Activated naive CD8-positive, alpha-beta T cell treated with anti-CD3 and anti-CD28 coated beads, Interleukin-2, amount 10 ng/mL, durations not matched to agents 7 days and 5 days (primary cell): ENCODE measurements around the gene AFF3. TPM values are rescaled to one million over a fixed set of nuclear protein-coding genes. Genes with fewer than 3 reads are reported as not detected.

Source experiments
- ATAC-seq: fragments of 150-1000 bp; cut with Tn5 transposase; one replicate; pipeline ENCODE4 v1.10.0; 2021; ENCODE audit warnings: low read depth, moderate library complexity
- POLR2A ChIA-PET: fragments of 350-600 bp; sonication (Branson Sonifier 250); formaldehyde crosslinking; loops from one replicate; lab custom pipeline; 2021; ENCODE audit warnings: antibody characterized with exemption; lab: Charles Lee
- DNase-seq: peaks from one replicate; pipeline ENCODE4 v3.0.0; 2021
- H3K27ac Mint-ChIP-seq: one replicate; pipeline ENCODE4 v1.8.0; 2022; ENCODE audit warnings: mild to moderate bottlenecking, mixed read lengths
- H3K27me3 Mint-ChIP-seq: one replicate; pipeline ENCODE4 v1.8.0; 2022; ENCODE audit warnings: mild to moderate bottlenecking, moderate library complexity, mixed read lengths
- H3K36me3 Mint-ChIP-seq: one replicate; pipeline ENCODE4 v1.8.0; 2021; ENCODE audit warnings: mild to moderate bottlenecking, mixed read lengths
- H3K4me1 Mint-ChIP-seq: one replicate; pipeline ENCODE4 v1.8.0; 2021; ENCODE audit warnings: mixed read lengths
- H3K4me3 Mint-ChIP-seq: one replicate; pipeline ENCODE4 v1.8.0; 2022; ENCODE audit warnings: mild to moderate bottlenecking, moderate library complexity, mixed read lengths
- H3K9me3 Mint-ChIP-seq: one replicate; pipeline ENCODE4 v1.8.0; 2021; ENCODE audit warnings: mixed read lengths
- total RNA-seq, 2 experiments: library from RNA; stranded (reverse); gene quantifications; one replicate each; pipeline ENCODE4 v1.2.3, GENCODE V29; 2021

AFF3 gene
- total RNA-seq, 2 experiments from 2014 or later, result 1.8 to 2.2 TPM

GRCh38 chr2:99611786-99612185, 530.6 kb downstream of the AFF3 start:
- no peaks in the 10 kb centered on the region for H3K36me3 Mint-ChIP-seq

GRCh38 chr2:99611034-99611433, 531.4 kb downstream of the AFF3 start:
- Mint-ChIP-seq H3K27me3 (peaks cover 3% of the 10 kb centered on the region), H3K4me1 (no peaks in the 10 kb centered on the region), H3K9me3 (no peaks in the 10 kb centered on the region), H3K27ac (no peak overlapping the region), H3K4me3 (no peak overlapping the region), H3K36me3 (no peaks in the 10 kb centered on the region)
- ATAC-seq, result no peak
- POLR2A ChIA-PET, result no interaction called here
- DNase-seq, result no peak

More at GRCh38 chr2:99611786-99612185, 530.6 kb downstream of the AFF3 start:
- H3K27me3 Mint-ChIP-seq, result peaks cover 5% of the 10 kb centered on the region
- DNase-seq, result no peak
- POLR2A ChIA-PET, result no interaction called here
- H3K4me1 Mint-ChIP-seq, result no peaks in the 10 kb centered on the region
- H3K9me3 Mint-ChIP-seq, result no peaks in the 10 kb centered on the region
- ATAC-seq, result no peak
- H3K27ac Mint-ChIP-seq, result no peak overlapping the region
- no peak overlapping the region for H3K4me3 Mint-ChIP-seq

- POLR2A ChIA-PET, result no interaction called here
- no peaks in the 10 kb centered on the region for H3K36me3 Mint-ChIP-seq
- H3K9me3 Mint-ChIP-seq, result no peaks in the 10 kb centered on the region
- no peak for DNase-seq
- no peak overlapping the region for H3K4me3 Mint-ChIP-seq
- ATAC-seq, result no peak
- no peaks in the 10 kb centered on the region for H3K4me1 Mint-ChIP-seq
- H3K27me3 Mint-ChIP-seq, result peaks cover 5% of the 10 kb centered on the region
- no peak overlapping the region for H3K27ac Mint-ChIP-seq
Measured at GRCh38 chr2:99609851-99610381, 532.5 kb downstream of the AFF3 start.

GRCh38 chr2:99608861-99609260, 533.5 kb downstream of the AFF3 start:
- Mint-ChIP-seq H3K4me1 (no peaks in the 10 kb centered on the region), H3K36me3 (no peaks in the 10 kb centered on the region), H3K27me3 (peaks cover 8% of the 10 kb centered on the region), H3K4me3 (no peak overlapping the region), H3K27ac (no peak overlapping the region), H3K9me3 (no peaks in the 10 kb centered on the region)
- no peak for DNase-seq
- ATAC-seq, result no peak
- POLR2A ChIA-PET, result no interaction called here

- no peak overlapping the region for H3K27ac Mint-ChIP-seq
- H3K27me3 Mint-ChIP-seq, result peaks cover 8% of the 10 kb centered on the region
- H3K36me3 Mint-ChIP-seq, result no peaks in the 10 kb centered on the region
- POLR2A ChIA-PET, result no interaction called here
- H3K4me1 Mint-ChIP-seq, result no peaks in the 10 kb centered on the region
- no peaks in the 10 kb centered on the region for H3K9me3 Mint-ChIP-seq
- ATAC-seq (no peak), DNase-seq (no peak)
- H3K4me3 Mint-ChIP-seq, result no peak overlapping the region
Measured at GRCh38 chr2:99607861-99608491, 534.4 kb downstream of the AFF3 start.

- no peak overlapping the region for H3K4me3 Mint-ChIP-seq
- no peaks in the 10 kb centered on the region for H3K9me3 Mint-ChIP-seq
- H3K4me1 Mint-ChIP-seq, result no peaks in the 10 kb centered on the region
- no peaks in the 10 kb centered on the region for H3K36me3 Mint-ChIP-seq
- DNase-seq (no peak), ATAC-seq (no peak)
- no peak overlapping the region for H3K27ac Mint-ChIP-seq
- POLR2A ChIA-PET, result interaction anchor here (0.5 kb wide), 1 partner anchor 984 kb away, joined by 3 read pairs; no protein-coding TSS in a partner anchor
- H3K27me3 Mint-ChIP-seq, result peaks cover 8% of the 10 kb centered on the region
Measured at GRCh38 chr2:99607454-99607853, 534.9 kb downstream of the AFF3 start.

- DNase-seq (no peak), ATAC-seq (no peak)
- POLR2A ChIA-PET, result no interaction called here
- Mint-ChIP-seq H3K27ac (no peak overlapping the region), H3K4me3 (no peak overlapping the region), H3K4me1 (no peaks in the 10 kb centered on the region), H3K9me3 (no peaks in the 10 kb centered on the region), H3K27me3 (peaks cover 5% of the 10 kb centered on the region), H3K36me3 (no peaks in the 10 kb centered on the region)
Measured at GRCh38 chr2:99605036-99605435, 537.4 kb downstream of the AFF3 start.

- DNase-seq, result no peak
- Mint-ChIP-seq H3K4me3 (no peak overlapping the region), H3K4me1 (no peaks in the 10 kb centered on the region), H3K9me3 (no peaks in the 10 kb centered on the region), H3K36me3 (no peaks in the 10 kb centered on the region), H3K27ac (no peak overlapping the region), H3K27me3 (peaks cover 5% of the 10 kb centered on the region)
- POLR2A ChIA-PET, result no interaction called here
- no peak for ATAC-seq
Measured at GRCh38 chr2:99602476-99602875, 539.9 kb downstream of the AFF3 start.

GRCh38 chr2:99600981-99601651, 541.3 kb downstream of the AFF3 start:
- ATAC-seq, result no peak
- POLR2A ChIA-PET, result no interaction called here
- DNase-seq, result no peak
- no peak overlapping the region for H3K27ac Mint-ChIP-seq
- peaks cover 5% of the 10 kb centered on the region for H3K27me3 Mint-ChIP-seq
- no peaks in the 10 kb centered on the region for H3K4me1 Mint-ChIP-seq
- no peaks in the 10 kb centered on the region for H3K9me3 Mint-ChIP-seq
- no peaks in the 10 kb centered on the region for H3K36me3 Mint-ChIP-seq
- no peak overlapping the region for H3K4me3 Mint-ChIP-seq

- H3K27me3 Mint-ChIP-seq, result no peaks in the 10 kb centered on the region
- no peaks in the 10 kb centered on the region for H3K9me3 Mint-ChIP-seq
- no peak overlapping the region for H3K4me3 Mint-ChIP-seq
- DNase-seq (no peak), ATAC-seq (no peak)
- H3K4me1 Mint-ChIP-seq, result no peaks in the 10 kb centered on the region
- no peaks in the 10 kb centered on the region for H3K36me3 Mint-ChIP-seq
- no peak overlapping the region for H3K27ac Mint-ChIP-seq
- POLR2A ChIA-PET, result no interaction called here
Measured at GRCh38 chr2:99598441-99598840, 543.9 kb downstream of the AFF3 start.

- no peak for DNase-seq
- Mint-ChIP-seq H3K27me3 (no peaks in the 10 kb centered on the region), H3K27ac (no peak overlapping the region), H3K9me3 (no peaks in the 10 kb centered on the region), H3K36me3 (no peaks in the 10 kb centered on the region), H3K4me1 (no peaks in the 10 kb centered on the region), H3K4me3 (no peak overlapping the region)
- no peak for ATAC-seq
- POLR2A ChIA-PET, result no interaction called here
Measured at GRCh38 chr2:99597616-99598015, 544.8 kb downstream of the AFF3 start.

GRCh38 chr2:99595373-99595772, 547.0 kb downstream of the AFF3 start:
- ATAC-seq, result no peak
- DNase-seq, result no peak
- no peaks in the 10 kb centered on the region for H3K4me1 Mint-ChIP-seq
- H3K36me3 Mint-ChIP-seq, result no peaks in the 10 kb centered on the region
- no peak overlapping the region for H3K27ac Mint-ChIP-seq
- no peak overlapping the region for H3K4me3 Mint-ChIP-seq
- no peaks in the 10 kb centered on the region for H3K27me3 Mint-ChIP-seq
- POLR2A ChIA-PET, result no interaction called here
- no peaks in the 10 kb centered on the region for H3K9me3 Mint-ChIP-seq

GRCh38 chr2:99593692-99594427, 548.5 kb downstream of the AFF3 start:
- ATAC-seq (no peak), DNase-seq (no peak)
- Mint-ChIP-seq H3K4me1 (no peaks in the 10 kb centered on the region), H3K27ac (no peak overlapping the region), H3K27me3 (no peaks in the 10 kb centered on the region), H3K36me3 (no peaks in the 10 kb centered on the region), H3K4me3 (no peak overlapping the region), H3K9me3 (no peaks in the 10 kb centered on the region)
- POLR2A ChIA-PET, result no interaction called here
